Measurements from ENCODE around the gene COQ8B. TPM values are rescaled to one million over a fixed set of nuclear protein-coding genes. Genes with fewer than 3 reads are reported as not detected.
"Not testable (repeated sequence)": the region's sequence is repeated elsewhere in the genome, so short reads cannot be mapped to it uniquely, and the experiment has no call there.

COQ8B gene
- total RNA-seq: 10 to 100 TPM; 31.2 to 53.8 (median 39.3) TPM

- WGBS: 2% methylated on average over 12 of the region's 76 CpGs
- Histone ChIP-seq H3K27ac (peak within 1 kb of the TSS; percentile 97), H3K36me3 (peaks cover 8% of the 10 kb centered on the region), H3K4me3 (peak within 1 kb of the TSS; percentile 90), H3K9me3 (no peaks in the 10 kb centered on the region), H3K27me3 (no peaks in the 10 kb centered on the region), H3K4me1 (peaks cover 44% of the 10 kb centered on the region)
- DNase-seq (ENCODE audit: low spot score in 2 of 2): peak; percentile 100
- TF ChIP-seq EP300 (IDR thresholded peaks at IDR 0.05): no peak
- peak; percentile 7 to 82 (median 68) for TF ChIP-seq POLR2AphosphoS5 (IDR thresholded peaks at IDR 0.05)
- peak; percentile 76 to 77 for TF ChIP-seq POLR2A (IDR thresholded peaks at IDR 0.05)
- TF ChIP-seq, protein P1, sequence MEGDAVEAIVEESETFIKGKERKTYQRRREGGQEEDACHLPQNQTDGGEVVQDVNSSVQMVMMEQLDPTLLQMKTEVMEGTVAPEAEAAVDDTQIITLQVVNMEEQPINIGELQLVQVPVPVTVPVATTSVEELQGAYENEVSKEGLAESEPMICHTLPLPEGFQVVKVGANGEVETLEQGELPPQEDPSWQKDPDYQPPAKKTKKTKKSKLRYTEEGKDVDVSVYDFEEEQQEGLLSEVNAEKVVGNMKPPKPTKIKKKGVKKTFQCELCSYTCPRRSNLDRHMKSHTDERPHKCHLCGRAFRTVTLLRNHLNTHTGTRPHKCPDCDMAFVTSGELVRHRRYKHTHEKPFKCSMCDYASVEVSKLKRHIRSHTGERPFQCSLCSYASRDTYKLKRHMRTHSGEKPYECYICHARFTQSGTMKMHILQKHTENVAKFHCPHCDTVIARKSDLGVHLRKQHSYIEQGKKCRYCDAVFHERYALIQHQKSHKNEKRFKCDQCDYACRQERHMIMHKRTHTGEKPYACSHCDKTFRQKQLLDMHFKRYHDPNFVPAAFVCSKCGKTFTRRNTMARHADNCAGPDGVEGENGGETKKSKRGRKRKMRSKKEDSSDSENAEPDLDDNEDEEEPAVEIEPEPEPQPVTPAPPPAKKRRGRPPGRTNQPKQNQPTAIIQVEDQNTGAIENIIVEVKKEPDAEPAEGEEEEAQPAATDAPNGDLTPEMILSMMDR (IDR thresholded peaks at IDR 0.05): peak in 1 of 2 donors; percentile 6
Measured at GRCh38 chr19:40716482-40717324, at the start of gene COQ8B, which contains the start of gene ITPKC. Gene COQ8B, minus strand, starts transcription at chr19:40716886. Its CDS starts 2,254 bp downstream, at chr19:40714632. Gene ITPKC, plus strand, starts transcription at chr19:40717112. Its CDS starts 24 bp downstream, at chr19:40717136.

DNA sequence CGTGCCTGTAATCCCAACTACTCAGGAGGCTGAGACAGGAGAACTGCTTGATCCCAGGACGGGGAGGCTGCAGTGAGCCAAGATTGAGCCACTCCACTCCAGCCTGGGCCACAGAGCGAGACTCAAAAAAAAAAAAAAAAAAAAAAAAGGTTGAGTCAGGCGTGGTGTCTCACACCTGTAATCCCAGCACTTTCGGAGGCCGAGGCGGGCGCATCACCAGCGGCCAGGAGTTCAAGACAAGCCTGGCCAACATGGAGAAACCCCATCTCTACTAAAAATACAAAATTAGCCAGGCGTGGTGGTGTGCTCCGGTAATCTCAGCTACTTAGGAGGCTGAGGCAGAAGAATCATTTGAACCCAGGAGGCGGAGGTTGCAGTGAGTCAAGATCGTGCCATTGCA, 49.7 kb upstream of the COQ8B start:
- not testable (repeated sequence) for H3K9me3 ChIP-seq
- 96% methylated on average over 13 of the region's 13 CpGs for WGBS

GRCh38 chr19:40763963-40764362, 47.3 kb upstream of the COQ8B start:
- TF ChIP-seq EP300 (IDR thresholded peaks at IDR 0.05) (no peak), POLR2A (IDR thresholded peaks at IDR 0.05) (no peak), POLR2AphosphoS5 (IDR thresholded peaks at IDR 0.05) (no peak)
- H3K4me1 ChIP-seq: no peaks in the 10 kb centered on the region
- no peak overlapping the region for H3K4me3 ChIP-seq
- 91% methylated on average over 10 of the region's 10 CpGs for WGBS
- no peaks in the 10 kb centered on the region for H3K9me3 ChIP-seq
- peaks cover 78% of the 10 kb centered on the region for H3K36me3 ChIP-seq
- no peak for DNase-seq (ENCODE audit: low spot score in 2 of 2)
- no peaks in the 10 kb centered on the region for H3K27me3 ChIP-seq
- H3K27ac ChIP-seq: no peak overlapping the region

More for the DNA sequence above, 49.7 kb upstream of the COQ8B start:
- not testable (repeated sequence) for H3K4me1 ChIP-seq; H3K27me3 ChIP-seq; H3K27ac ChIP-seq; H3K4me3 ChIP-seq; DNase-seq (ENCODE audit: low spot score in 2 of 2)
- peaks cover 53% of the 10 kb centered on the region for H3K36me3 ChIP-seq

GRCh38 chr19:40763526-40763925, 46.8 kb upstream of the COQ8B start:
- peaks cover 82% of the 10 kb centered on the region for H3K36me3 ChIP-seq
- TF ChIP-seq, protein P1 (IDR thresholded peaks at IDR 0.05): no peak
- TF ChIP-seq POLR2A (IDR thresholded peaks at IDR 0.05): no peak
- TF ChIP-seq EP300 (IDR thresholded peaks at IDR 0.05): no peak
- TF ChIP-seq POLR2AphosphoS5 (IDR thresholded peaks at IDR 0.05): no peak
- 94% methylated on average over 7 of the region's 7 CpGs for WGBS
- no peak for DNase-seq (ENCODE audit: low spot score in 2 of 2)
- no peak overlapping the region for H3K27ac ChIP-seq
- H3K4me3 ChIP-seq: no peak overlapping the region
- H3K9me3 ChIP-seq: no peaks in the 10 kb centered on the region
- no peaks in the 10 kb centered on the region for H3K27me3 ChIP-seq
- H3K4me1 ChIP-seq: no peaks in the 10 kb centered on the region

GRCh38 chr19:40762754-40763470, 46.2 kb upstream of the COQ8B start:
- H3K27ac ChIP-seq: no peak overlapping the region
- 87% methylated on average over 17 of the region's 17 CpGs for WGBS
- DNase-seq (ENCODE audit: low spot score in 2 of 2): no peak
- no peaks in the 10 kb centered on the region for H3K4me1 ChIP-seq
- no peaks in the 10 kb centered on the region for H3K9me3 ChIP-seq
- no peaks in the 10 kb centered on the region for H3K27me3 ChIP-seq
- H3K36me3 ChIP-seq: peaks cover 88% of the 10 kb centered on the region
- no peak for TF ChIP-seq POLR2AphosphoS5 (IDR thresholded peaks at IDR 0.05)
- TF ChIP-seq POLR2A (IDR thresholded peaks at IDR 0.05): no peak
- TF ChIP-seq, protein P1 (IDR thresholded peaks at IDR 0.05): no peak
- no peak for TF ChIP-seq EP300 (IDR thresholded peaks at IDR 0.05)
- no peak overlapping the region for H3K4me3 ChIP-seq

DNA sequence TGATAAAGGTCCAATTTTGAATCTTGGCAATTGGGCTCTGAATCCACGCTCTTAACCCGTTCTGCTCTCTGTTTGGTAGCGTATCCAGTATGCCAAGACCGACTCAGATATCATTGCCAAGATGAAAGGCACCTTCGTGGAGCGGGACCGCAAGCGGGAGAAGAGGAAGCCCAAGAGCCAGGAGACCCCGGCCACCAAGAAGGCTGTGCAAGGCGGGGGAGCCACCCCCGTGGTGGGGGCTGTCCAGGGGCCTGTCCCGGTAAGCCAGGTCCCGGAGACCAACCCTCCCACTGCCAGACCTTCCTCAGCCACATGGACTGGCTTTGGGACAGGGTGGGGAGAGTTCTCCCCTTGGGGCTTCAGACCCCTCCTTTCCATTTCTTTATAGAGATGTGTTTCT, 42.7 kb upstream of the COQ8B start:
- no peak overlapping the region for H3K27ac ChIP-seq
- H3K4me3 ChIP-seq: no peak overlapping the region
- H3K9me3 ChIP-seq: no peaks in the 10 kb centered on the region
- 91% methylated on average over 9 of the region's 13 CpGs for WGBS
- H3K27me3 ChIP-seq: no peaks in the 10 kb centered on the region
- peaks cover 71% of the 10 kb centered on the region for H3K36me3 ChIP-seq
- TF ChIP-seq, protein P1 (IDR thresholded peaks at IDR 0.05): no peak
- TF ChIP-seq POLR2A (IDR thresholded peaks at IDR 0.05): no peak
- TF ChIP-seq POLR2AphosphoS5 (IDR thresholded peaks at IDR 0.05): no peak
- no peak for TF ChIP-seq EP300 (IDR thresholded peaks at IDR 0.05)
- H3K4me1 ChIP-seq: peaks cover 26% of the 10 kb centered on the region
- no peak for DNase-seq (ENCODE audit: low spot score in 2 of 2)

Measured in suprapubic skin (tissue), 4 donors.